CD4-positive, CD25-positive, alpha-beta regulatory T cell (primary cell): ENCODE data around the gene PRPH. TPM values are rescaled to one million over a fixed set of nuclear protein-coding genes. Genes with fewer than 3 reads are reported as not detected.
A peak's percentile ranks its signal among the peaks of the same experiment; 100 is the strongest.

Experiments
- ATAC-seq, 2 donors: fragments of 150-1000 bp; cut with Tn5 transposase; one replicate each; pipeline ENCODE4 v1.10.0; 2021; ENCODE audit warnings: low read depth in 2 of 2, moderate number of reproducible peaks in 2 of 2, moderate library complexity in 1 of 2
- DNase-seq, 3 donors: peaks; one replicate each; pipeline versions ENCODE4 v3.0.0 to v3.0.0-alpha.2; 2012 to 2022; ENCODE audit warnings: mixed read lengths in 1 of 3
- H3K27ac ChIP-seq: one replicate; pipeline ENCODE4 v1.7.0; 2013; ENCODE audit warnings: mild to moderate bottlenecking, low read length; ENCODE audit not compliant: insufficient read depth, poor library complexity, severe bottlenecking
- H3K27me3 ChIP-seq: one replicate; pipeline ENCODE4 v1.7.0; 2013; ENCODE audit warnings: low read length; ENCODE audit not compliant: control insufficient read depth, insufficient read depth
- H3K36me3 ChIP-seq: one replicate; pipeline ENCODE4 v1.7.0; 2013; ENCODE audit warnings: mild to moderate bottlenecking, low read length, moderate library complexity; ENCODE audit not compliant: control insufficient read depth, insufficient read depth
- H3K4me1 ChIP-seq: 2 replicates; pipeline ENCODE4 v1.7.0; 2013; ENCODE audit warnings: mild to moderate bottlenecking, low read length; ENCODE audit not compliant: insufficient read depth, control insufficient read depth, poor library complexity, severe bottlenecking
- H3K4me3 ChIP-seq: one replicate; pipeline ENCODE4 v1.7.0; 2013; ENCODE audit warnings: low read depth, mild to moderate bottlenecking, low read length, moderate library complexity
- H3K9me3 ChIP-seq, 2 experiments: 1 replicate in 1 of 2; 2 replicates in 1 of 2; pipeline ENCODE4 v1.7.0; 2013; ENCODE audit warnings: low read length in 2 of 2, mild to moderate bottlenecking in 1 of 2, moderate library complexity in 1 of 2; ENCODE audit not compliant: control insufficient read depth in 2 of 2
- H3K27ac Mint-ChIP-seq, 3 donors: one replicate each; pipeline ENCODE4 v1.8.0; 2020 to 2022; ENCODE audit warnings: mild to moderate bottlenecking in 3 of 3, mixed read lengths in 3 of 3, moderate library complexity in 2 of 3
- H3K27me3 Mint-ChIP-seq: one replicate; pipeline ENCODE4 v1.8.0; 2022; ENCODE audit warnings: mild to moderate bottlenecking, mixed read lengths
- H3K36me3 Mint-ChIP-seq: one replicate; pipeline ENCODE4 v1.8.0; 2020; ENCODE audit warnings: mixed read lengths
- H3K4me1 Mint-ChIP-seq, 4 donors: one replicate each; pipeline ENCODE4 v1.8.0; 2020 to 2022; ENCODE audit warnings: mixed read lengths in 4 of 4, mild to moderate bottlenecking in 1 of 4
- H3K4me3 Mint-ChIP-seq, 4 donors: one replicate each; pipeline ENCODE4 v1.8.0; 2020 to 2022; ENCODE audit warnings: mild to moderate bottlenecking in 4 of 4, mixed read lengths in 4 of 4, moderate library complexity in 3 of 4
- H3K9me3 Mint-ChIP-seq, 7 donors: one replicate each; pipeline ENCODE4 v1.8.0; 2020 to 2022; ENCODE audit warnings: mixed read lengths in 7 of 7, mild to moderate bottlenecking in 3 of 7, moderate library complexity in 2 of 7
- polyA plus RNA-seq, 4 donors: library from polyadenylated mRNA; unstranded; fragments of 300-500 nt; fragmentation: Illumina TruSeq; gene quantifications; one replicate each; pipeline ENCODE4 v1.2.3, GENCODE V29; 2021
- total RNA-seq: library from RNA; stranded (reverse); gene quantifications from one replicate; pipeline ENCODE4 v1.2.3, GENCODE V29; 2022

PRPH gene
- total and polyA plus RNA-seq, 5 donors from 2014 or later = 0.24 TPM; not detected in 4

- no peaks in the 10 kb centered on the region for H3K9me3 ChIP-seq
- ATAC-seq = no peak
- peaks cover 44% of the 10 kb centered on the region for H3K27me3 ChIP-seq
- no peak overlapping the region for H3K27ac Mint-ChIP-seq
- no peak overlapping the region for H3K4me3 ChIP-seq
- H3K9me3 Mint-ChIP-seq = peaks cover 0 to 2% (median 0%) of the 10 kb centered on the region in 7 donors
- H3K36me3 Mint-ChIP-seq = no peaks in the 10 kb centered on the region
- H3K27me3 Mint-ChIP-seq = peaks cover 85% of the 10 kb centered on the region
- peak overlapping the region in 2 of 4 donors; percentile 9 to 19 for H3K4me3 Mint-ChIP-seq
- peaks cover 58% of the 10 kb centered on the region for H3K4me1 ChIP-seq
- no peak for DNase-seq
- no peak overlapping the region for H3K27ac ChIP-seq
- H3K36me3 ChIP-seq = no peaks in the 10 kb centered on the region
- peaks cover 8 to 58% (median 18%) of the 10 kb centered on the region in 4 donors for H3K4me1 Mint-ChIP-seq
Observed at GRCh38 chr12:49344486-49345050, 49.6 kb downstream of the PRPH start.

- H3K4me1 Mint-ChIP-seq = peaks cover 8 to 58% (median 18%) of the 10 kb centered on the region in 4 donors
- Histone ChIP-seq H3K27ac (no peak overlapping the region), H3K27me3 (peaks cover 43% of the 10 kb centered on the region), H3K36me3 (no peaks in the 10 kb centered on the region), H3K9me3 (no peaks in the 10 kb centered on the region), H3K4me3 (no peak overlapping the region), H3K4me1 (peaks cover 58% of the 10 kb centered on the region)
- H3K27ac Mint-ChIP-seq = no peak overlapping the region
- ATAC-seq (no peak), DNase-seq (no peak)
- peaks cover 82% of the 10 kb centered on the region for H3K27me3 Mint-ChIP-seq
- H3K4me3 Mint-ChIP-seq = peak overlapping the region in 3 of 4 donors; percentile 66 to 76 (median 69)
- H3K36me3 Mint-ChIP-seq = no peaks in the 10 kb centered on the region
- H3K9me3 Mint-ChIP-seq = peaks cover 0 to 2% (median 0%) of the 10 kb centered on the region in 7 donors
Observed at GRCh38 chr12:49345051-49345824, 50.3 kb downstream of the PRPH start.

- peaks cover 8 to 54% (median 15%) of the 10 kb centered on the region in 4 donors for H3K4me1 Mint-ChIP-seq
Observed at GRCh38 chr12:49345825-49346658, 51.1 kb downstream of the PRPH start.

GRCh38 chr12:49346659-49347310, 51.8 kb downstream of the PRPH start, which contains the start of gene DNAJC22:
Gene DNAJC22 (plus strand): TSS chr12:49346888. CDS start chr12:49348873, 1,985 bp downstream.
- Mint-ChIP-seq H3K27ac (peak within 1 kb of the TSS in 2 of 3 donors; percentile 62 to 95), H3K36me3 (no peaks in the 10 kb centered on the region), H3K9me3 (peaks cover 0 to 2% (median 0%) of the 10 kb centered on the region in 7 donors), H3K4me1 (peaks cover 8 to 51% (median 14%) of the 10 kb centered on the region in 4 donors), H3K27me3 (peaks cover 81% of the 10 kb centered on the region), H3K4me3 (peak within 1 kb of the TSS; percentile 73 to 92 (median 84))
- H3K4me1 ChIP-seq = peaks cover 57% of the 10 kb centered on the region
- H3K36me3 ChIP-seq = no peaks in the 10 kb centered on the region
- no peak within 1 kb of the TSS for H3K27ac ChIP-seq
- DNase-seq = peak in 1 of 3 donors; percentile 48
- peaks cover 45% of the 10 kb centered on the region for H3K27me3 ChIP-seq
- H3K9me3 ChIP-seq = no peaks in the 10 kb centered on the region
- H3K4me3 ChIP-seq = peak within 1 kb of the TSS; percentile 58
- ATAC-seq = peak in 1 of 2 donors; percentile 29

More at GRCh38 chr12:49345825-49346658, 51.1 kb downstream of the PRPH start:
- Histone ChIP-seq H3K27ac (no peak overlapping the region), H3K36me3 (no peaks in the 10 kb centered on the region), H3K9me3 (no peaks in the 10 kb centered on the region), H3K4me3 (no peak overlapping the region), H3K4me1 (peaks cover 58% of the 10 kb centered on the region), H3K27me3 (peaks cover 43% of the 10 kb centered on the region)
- peak overlapping the region; percentile 73 to 92 (median 84) for H3K4me3 Mint-ChIP-seq
- peaks cover 81% of the 10 kb centered on the region for H3K27me3 Mint-ChIP-seq
- no peaks in the 10 kb centered on the region for H3K36me3 Mint-ChIP-seq
- no peak overlapping the region for H3K27ac Mint-ChIP-seq
- H3K9me3 Mint-ChIP-seq = peaks cover 0 to 2% (median 0%) of the 10 kb centered on the region in 7 donors
- no peak for ATAC-seq
- no peak for DNase-seq

- Mint-ChIP-seq H3K4me1 (peaks cover 8 to 50% (median 13%) of the 10 kb centered on the region in 4 donors), H3K4me3 (peak overlapping the region; percentile 73 to 92 (median 84)), H3K27me3 (peaks cover 81% of the 10 kb centered on the region), H3K27ac (peak overlapping the region in 1 of 3 donors; percentile 95), H3K9me3 (peaks cover 0 to 2% (median 0%) of the 10 kb centered on the region in 7 donors), H3K36me3 (no peaks in the 10 kb centered on the region)
- peaks cover 50% of the 10 kb centered on the region for H3K4me1 ChIP-seq
- H3K27me3 ChIP-seq = peaks cover 44% of the 10 kb centered on the region
- no peaks in the 10 kb centered on the region for H3K9me3 ChIP-seq
- H3K27ac ChIP-seq = no peak overlapping the region
- DNase-seq (peak; percentile 55 to 78 (median 70)), ATAC-seq (peak; percentile 75 to 81)
- H3K36me3 ChIP-seq = no peaks in the 10 kb centered on the region
- peak overlapping the region; percentile 58 for H3K4me3 ChIP-seq
Observed at GRCh38 chr12:49347311-49348193, 52.6 kb downstream of the PRPH start.
